ENCODE data around the gene NDUFS7.

GRCh38 chr19:1409204-1410005, 25.7 kb downstream of the NDUFS7 start:
- TF ChIP-seq, protein P1, sequence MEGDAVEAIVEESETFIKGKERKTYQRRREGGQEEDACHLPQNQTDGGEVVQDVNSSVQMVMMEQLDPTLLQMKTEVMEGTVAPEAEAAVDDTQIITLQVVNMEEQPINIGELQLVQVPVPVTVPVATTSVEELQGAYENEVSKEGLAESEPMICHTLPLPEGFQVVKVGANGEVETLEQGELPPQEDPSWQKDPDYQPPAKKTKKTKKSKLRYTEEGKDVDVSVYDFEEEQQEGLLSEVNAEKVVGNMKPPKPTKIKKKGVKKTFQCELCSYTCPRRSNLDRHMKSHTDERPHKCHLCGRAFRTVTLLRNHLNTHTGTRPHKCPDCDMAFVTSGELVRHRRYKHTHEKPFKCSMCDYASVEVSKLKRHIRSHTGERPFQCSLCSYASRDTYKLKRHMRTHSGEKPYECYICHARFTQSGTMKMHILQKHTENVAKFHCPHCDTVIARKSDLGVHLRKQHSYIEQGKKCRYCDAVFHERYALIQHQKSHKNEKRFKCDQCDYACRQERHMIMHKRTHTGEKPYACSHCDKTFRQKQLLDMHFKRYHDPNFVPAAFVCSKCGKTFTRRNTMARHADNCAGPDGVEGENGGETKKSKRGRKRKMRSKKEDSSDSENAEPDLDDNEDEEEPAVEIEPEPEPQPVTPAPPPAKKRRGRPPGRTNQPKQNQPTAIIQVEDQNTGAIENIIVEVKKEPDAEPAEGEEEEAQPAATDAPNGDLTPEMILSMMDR (IDR thresholded peaks at IDR 0.05): no peak
- no peak for TF ChIP-seq POLR2A (IDR thresholded peaks at IDR 0.05)
